Activated CD8-positive, alpha-beta memory T cell treated with anti-CD3 and anti-CD28 coated beads, Interleukin-2, amount 50 U/mL, for 24 hours (primary cell): Measurements from ENCODE around the gene GZMM.
"Not testable (repeated sequence)": the region's sequence is repeated elsewhere in the genome, so short reads cannot be mapped to it uniquely, and the experiment has no call there.

ENCODE experiments used
- DNase-seq: peaks from one replicate; pipeline ENCODE4 v3.0.0-alpha.2; 2020; ENCODE audit errors: extremely low read depth

GZMM gene

DNA sequence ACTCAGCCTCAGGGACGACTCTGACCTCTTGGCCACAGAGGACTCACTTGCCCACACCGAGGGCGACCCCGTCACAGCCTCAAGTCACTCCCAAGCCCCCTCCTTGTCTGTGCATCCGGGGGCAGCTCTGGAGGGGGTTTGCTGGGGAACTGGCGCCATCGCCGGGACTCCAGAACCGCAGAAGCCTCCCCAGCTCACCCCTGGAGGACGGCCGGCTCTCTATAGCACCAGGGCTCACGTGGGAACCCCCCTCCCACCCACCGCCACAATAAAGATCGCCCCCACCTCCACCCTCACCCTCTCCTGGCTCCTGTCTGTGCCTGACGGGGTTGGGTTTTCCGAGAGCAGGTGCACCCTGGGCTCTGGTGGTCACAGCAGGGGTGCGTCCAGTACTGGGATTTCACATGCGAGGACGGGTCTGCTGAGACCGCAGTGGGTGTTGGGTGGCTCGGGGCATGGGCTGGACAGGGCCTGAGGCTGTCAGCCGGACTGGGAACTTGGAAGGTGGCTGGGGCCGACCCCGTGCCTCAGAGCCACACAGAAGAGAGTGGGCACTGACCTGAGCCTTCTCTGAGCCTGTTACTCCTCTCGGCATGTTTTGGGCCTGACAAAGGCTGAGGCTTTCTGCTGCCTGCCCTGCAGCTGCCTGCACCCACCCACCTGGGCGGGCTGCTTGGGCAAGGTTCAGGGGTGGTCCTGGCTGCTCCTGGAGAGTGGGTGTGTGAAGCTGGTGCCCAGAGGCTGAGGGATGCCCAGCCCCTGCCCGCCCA, 39.5 kb downstream of the GZMM start:
- no peak for DNase-seq

DNA sequence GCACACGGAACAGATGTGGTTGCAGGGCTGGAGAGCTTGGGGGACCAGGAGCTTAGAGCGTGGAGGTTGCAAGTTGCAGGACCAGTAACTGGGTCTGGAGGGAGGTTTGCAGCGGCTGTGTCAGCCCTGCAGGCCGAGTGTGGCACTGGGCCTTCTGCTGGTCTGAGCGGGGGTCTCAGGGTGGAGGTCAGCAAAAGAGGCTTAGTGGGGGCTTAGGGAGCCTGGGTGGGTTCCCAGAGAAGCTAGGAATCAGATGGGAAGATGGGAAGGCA, 40.1 kb downstream of the GZMM start:
- DNase-seq: no peak

DNA sequence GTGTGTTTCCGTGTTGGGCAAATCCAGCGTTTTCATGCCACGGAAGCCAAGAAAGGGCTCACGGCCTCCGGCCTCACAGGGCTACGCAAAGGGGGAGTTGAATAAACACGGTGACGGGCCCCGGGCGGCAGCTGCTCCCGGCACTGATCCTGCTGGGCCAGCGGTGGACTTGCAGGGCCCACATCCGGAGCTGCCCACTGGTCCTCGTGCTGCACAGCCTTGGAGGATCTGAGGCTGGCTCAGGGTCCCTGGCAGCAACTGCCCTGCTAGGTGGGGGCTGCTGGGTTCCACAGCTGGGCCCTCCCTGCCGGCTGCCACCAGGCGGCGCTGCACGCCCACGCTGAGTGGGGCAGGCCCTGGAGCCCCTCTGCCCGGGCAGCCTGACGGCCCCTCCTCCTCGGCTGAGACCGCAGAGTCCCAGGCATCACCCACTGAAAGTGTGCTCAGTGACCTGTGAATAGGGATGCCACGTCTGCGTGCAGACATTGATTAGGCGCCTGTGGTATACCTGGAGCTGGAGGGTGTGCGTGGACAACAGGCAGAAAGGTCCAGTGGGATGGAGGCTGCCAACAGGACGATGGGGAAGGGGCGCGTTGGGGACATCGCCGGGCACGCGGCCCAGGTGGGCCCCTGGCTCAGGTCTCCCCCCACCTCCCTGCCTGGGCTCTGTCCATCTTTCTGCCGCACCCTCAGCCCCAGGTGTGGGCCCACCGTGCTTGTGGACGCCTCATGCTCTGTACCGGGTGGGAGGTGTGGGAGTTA, 40.6 kb downstream of the GZMM start:
- DNase-seq: no peak

DNA sequence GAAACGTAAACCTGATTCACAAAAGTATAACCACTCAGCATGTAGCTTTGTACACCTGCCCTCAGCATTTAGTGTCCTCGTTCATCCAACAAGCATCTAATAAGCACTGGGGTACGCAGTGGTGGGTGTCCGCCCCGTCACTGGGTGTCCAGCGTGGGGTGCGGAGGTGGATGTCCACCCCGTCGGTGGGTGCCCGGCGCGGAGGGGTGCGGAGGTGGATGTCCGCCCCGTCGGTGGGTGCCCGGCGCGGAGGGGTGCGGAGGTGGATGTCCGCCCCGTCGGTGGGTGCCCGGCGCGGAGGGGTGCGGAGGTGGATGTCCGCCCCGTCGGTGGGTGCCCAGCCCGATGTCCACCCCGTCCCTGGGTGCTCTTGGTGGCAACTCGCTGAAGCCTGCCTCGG, 41.3 kb downstream of the GZMM start:
- DNase-seq: not testable (repeated sequence)

DNA sequence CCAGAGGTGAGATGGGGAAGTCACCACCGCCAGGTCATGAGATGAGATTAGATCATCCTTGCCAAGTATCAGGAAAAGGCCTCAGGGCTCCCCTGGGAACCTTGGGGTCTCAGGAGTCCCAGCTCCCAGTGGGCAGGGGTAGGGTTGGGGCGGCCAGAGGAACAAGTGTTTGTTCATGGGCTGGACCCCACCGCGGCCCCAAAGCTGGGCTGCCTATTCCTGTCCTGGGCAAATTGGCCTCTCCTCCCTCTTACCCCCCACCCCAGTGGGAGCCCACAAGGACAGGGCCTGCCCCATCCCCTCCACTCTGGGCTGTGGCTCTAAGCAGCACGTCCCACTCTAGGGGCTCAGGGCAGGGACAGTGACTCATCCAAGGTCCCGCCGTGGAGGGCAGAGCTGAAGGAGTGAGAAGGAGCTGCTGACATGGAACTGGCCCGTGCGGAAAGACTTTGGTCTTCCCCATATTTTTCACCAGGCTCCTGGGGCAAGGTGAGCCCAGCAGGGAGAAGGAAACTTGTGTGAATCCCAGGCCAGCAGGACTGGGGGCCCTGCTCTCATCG, 41.8 kb downstream of the GZMM start:
- no peak for DNase-seq

DNA sequence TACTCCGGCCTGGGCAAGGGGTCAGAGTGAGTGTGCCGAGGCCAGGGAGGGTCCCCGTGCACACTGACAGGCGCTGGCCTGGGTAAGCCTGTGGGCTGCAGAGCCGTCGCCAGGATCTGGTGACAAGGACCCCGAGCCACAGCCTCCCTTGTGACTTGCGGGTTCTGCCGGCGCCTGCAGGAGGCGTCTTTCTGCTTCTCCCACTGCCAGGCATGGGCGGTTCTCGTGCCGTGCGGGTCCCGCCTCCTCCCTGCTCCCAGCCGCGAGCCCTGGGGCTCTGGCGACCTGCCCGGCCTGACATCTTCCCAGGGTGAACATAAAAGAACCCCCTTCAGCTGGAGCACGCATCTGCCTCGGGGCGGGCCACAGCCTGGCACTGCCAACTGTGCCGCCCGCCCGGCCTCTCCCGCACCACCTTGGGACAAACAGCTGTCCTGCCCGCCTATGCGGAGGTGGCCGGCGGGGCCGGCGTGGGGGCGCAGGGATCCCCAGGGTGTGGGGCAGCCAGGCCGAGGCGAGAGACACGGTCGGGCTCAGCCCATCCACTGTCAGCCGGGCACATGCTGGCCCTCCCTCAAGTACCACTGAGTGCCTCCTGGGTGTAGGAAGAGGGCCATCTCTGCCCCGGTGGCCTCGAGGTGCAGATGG, 44.4 kb downstream of the GZMM start:
- DNase-seq: no peak

DNA sequence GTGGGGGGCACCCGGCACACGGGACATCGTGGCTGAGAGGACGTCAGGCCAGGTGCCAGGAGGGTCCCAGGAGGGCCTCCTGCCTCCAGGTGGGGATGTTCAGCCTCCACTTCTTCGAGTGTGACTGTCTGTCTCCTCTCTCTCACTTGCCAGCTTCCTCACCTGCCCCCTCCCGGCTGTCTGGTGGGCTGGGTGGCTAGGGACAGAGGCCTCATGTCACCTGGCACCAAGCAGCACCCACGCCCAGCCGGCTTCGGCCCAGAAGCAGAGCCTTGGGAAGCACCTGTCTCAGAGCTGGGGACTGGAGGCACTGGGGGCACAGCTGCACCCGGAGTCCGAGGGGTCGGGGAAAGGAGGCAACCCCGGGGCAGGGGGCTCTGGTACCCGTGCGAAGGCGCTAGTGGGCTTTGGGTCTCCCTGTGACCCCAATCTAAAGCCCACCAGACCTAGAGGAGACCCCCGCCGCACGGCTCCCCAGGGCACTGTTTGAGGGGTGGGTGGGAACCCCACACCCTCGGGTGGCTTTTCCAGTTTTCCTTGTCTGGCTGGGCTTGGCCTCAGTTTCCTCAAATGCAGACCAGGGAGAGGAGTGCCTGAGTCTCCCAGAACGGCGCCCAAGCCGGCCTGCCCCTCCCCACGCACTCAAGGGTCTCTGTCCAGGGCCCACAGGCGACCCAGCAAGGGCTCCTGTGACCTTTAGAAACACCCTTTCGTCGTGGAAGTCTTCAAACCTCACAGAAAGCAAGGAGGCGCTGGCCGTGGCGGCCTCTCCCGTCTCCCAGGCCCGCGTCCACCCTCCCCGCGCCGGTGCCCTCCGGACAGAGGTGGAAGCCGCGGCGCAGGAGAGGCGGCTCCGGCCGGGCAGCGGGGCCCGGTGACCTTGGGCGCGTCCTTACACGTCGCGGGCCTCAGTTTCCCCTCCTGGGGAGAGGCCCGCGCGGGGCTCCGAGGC, 45.2 kb downstream of the GZMM start:
- DNase-seq: no peak

DNA sequence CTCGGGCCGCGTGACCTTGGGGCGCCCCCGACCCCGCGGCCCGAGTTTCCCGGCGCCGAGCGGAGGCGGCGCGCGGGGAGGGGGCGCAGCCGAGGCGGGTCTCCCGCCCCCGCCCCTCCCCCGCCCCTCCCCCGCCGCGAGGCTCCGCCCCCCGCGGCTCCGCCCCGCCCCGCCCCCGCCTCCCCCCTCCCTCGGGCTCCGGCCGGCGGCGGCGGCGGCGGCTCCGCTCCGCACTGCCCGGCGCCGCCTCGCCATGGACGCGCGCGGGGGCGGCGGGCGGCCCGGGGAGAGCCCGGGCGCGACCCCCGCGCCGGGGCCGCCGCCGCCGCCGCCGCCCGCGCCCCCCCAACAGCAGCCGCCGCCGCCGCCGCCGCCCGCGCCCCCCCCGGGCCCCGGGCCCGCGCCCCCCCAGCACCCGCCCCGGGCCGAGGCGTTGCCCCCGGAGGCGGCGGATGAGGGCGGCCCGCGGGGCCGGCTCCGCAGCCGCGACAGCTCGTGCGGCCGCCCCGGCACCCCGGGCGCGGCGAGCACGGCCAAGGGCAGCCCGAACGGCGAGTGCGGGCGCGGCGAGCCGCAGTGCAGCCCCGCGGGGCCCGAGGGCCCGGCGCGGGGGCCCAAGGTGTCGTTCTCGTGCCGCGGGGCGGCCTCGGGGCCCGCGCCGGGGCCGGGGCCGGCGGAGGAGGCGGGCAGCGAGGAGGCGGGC, 46.0 kb downstream of the GZMM start, which contains the start of gene HCN2:
Gene HCN2, plus strand, starts transcription at position 189 of the 703 bp plus-strand sequence. Its CDS starts 65 bp downstream, at position 254.
- no peak for DNase-seq

DNA sequence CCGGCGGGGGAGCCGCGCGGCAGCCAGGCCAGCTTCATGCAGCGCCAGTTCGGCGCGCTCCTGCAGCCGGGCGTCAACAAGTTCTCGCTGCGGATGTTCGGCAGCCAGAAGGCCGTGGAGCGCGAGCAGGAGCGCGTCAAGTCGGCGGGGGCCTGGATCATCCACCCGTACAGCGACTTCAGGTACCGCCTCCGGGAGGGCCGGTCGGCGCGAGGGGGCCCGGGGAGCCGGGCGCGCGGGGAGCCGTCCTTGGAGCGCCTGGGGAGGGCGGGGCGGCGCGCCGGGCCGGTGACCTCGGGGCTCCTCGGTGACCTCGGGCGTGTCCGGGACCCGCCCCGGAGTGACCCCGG, 46.5 kb downstream of the GZMM start:
- DNase-seq: no peak

DNA sequence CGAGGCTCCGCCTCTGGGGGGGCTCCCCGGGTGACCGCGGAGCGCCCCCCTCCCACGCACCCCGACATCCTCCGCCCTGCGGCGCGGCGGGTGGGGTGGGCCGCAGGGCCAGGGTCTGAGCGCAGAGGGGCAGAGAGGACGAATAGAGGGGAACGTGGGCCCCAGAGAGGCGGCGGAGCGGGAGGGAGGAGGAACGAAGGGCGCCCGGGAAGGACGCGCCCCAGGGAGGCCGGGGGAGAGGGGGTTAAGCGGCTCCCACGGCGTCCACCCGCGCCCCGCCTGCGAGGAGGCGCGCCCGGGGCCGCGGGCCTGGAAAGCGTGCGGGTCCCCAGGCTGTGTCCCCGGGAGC, 46.9 kb downstream of the GZMM start:
- DNase-seq: no peak

DNA sequence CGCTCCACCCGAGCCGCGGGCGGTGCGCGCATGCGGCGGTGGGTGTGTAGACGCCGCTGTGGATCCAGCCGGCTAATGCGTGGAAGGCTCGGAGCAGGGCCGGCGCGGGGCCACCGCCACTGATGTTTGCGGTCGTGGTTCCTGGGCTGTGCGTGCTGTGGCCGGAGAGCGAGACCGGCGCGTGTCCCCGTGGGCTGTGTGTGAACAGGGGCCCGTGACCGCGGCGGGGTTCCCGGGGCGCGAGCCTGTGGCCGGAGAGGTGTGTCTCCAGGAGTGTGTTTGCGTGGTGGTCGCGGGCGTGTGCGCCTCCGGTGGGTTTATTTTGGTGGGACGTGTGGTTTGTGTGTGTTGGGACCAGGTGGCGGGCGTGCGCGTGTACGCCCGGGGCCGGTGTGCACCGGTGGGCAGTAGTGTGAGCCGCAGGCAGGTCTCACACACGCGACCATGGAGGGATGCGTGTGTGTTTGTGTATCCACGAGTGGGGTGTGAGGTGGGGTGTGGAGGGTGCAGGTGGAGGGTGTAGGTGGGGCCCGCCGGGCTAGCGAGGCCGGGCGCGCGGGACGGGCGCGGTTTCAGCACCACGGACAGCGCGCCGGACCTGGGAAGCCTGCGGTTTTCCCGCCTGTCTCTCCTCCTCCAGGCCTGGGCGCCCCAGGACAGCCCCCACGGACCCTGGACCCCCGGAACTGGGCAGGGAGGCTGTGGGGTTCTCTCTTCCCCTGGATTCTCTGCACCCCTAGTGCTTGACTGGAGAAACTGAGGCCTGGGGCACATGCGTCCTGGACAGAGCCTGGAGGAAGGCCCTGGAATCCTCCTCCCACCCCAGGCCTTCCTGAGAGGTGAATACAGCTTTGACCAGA, 47.5 kb downstream of the GZMM start:
- no peak for DNase-seq

DNA sequence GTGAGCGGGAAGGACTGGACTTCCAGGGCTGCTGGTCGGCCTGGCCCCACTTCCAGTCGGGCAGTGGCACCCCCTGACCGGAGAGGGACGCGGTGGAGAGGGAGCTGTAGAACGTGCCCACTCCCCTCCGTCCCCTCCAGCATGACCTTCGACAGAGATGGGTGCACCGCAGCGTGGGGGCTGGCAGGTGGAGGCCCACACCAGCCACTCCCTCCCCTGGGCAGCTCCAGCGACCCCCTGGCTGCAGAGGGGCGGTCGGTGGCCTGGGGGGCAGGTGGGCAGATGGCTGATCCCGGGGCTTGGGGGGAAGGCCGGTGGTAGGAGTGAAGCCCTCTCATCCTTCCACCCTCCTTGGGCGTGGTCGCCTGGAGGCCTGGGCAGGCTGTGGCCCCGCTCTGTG, 48.2 kb downstream of the GZMM start:
- no peak for DNase-seq

DNA sequence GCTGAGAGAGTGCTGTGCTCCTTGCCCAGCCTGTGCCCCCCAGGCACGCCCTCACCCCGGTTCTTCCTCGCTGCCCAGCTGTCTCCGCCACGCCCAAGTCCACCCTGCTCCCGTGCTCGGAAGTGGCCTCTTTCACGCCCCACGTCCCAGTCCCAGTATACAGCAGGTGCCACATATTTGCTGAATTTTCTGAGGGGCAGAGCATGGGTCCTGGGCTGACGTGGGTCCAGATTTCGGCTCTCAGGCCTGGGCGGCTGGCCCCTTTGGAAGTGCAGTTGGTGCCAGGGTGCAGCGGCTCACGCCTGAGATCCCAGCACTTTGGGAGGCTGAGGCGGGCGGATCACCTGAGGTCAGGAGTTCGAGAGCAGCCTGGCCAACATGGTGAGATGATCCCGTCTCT, 49.2 kb downstream of the GZMM start:
- no peak for DNase-seq

DNA sequence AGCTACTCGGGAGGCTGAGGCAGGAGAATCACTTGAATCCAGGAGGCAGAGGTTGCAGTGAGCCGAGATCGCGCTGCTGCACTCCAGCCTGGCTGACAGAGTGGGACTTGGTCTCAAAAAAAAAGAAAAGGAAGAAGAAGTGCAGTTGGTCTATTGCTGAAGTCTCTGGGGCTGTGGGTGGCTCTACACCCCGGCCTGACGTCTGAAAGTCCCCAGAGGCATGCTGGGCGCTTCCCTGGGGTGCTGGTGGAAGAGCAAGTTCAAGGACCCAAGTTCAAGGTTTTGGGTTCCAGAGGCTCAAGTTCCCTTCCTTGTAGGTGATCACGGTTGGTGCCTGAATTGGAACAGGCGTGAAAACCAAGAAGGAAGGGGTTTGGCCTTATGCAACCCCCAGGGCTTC, 49.7 kb downstream of the GZMM start:
- no peak for DNase-seq

DNA sequence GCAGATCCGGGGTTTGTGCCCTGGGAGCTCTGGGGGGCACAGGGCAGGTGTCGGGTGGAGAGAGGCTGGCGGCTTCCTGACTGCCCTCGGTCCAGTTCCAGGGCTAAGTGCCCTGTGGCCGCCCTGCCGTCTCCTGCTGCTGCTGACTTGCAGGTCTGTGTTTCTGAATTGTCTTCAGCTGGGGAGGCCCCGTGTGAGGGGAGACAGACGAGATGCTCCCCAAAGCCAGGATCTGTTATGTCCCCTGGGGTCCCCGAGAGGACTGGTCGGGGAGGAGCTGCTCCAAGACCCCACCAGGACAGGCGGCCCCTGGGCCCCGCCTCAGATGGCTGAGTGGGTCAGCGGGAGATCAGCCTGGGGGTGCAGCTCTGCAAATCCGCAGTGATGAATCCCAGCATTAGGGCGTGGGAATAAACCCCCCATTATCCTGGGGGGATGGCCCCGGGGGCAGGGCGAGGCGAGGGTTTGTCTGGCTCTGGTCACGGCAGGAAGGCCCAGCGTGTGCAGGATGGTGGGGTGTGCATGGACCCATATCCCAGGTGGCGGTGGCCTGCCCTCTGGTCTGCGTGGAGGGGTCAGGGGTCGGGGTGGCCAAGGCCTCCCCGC, 50.5 kb downstream of the GZMM start:
- no peak for DNase-seq

DNA sequence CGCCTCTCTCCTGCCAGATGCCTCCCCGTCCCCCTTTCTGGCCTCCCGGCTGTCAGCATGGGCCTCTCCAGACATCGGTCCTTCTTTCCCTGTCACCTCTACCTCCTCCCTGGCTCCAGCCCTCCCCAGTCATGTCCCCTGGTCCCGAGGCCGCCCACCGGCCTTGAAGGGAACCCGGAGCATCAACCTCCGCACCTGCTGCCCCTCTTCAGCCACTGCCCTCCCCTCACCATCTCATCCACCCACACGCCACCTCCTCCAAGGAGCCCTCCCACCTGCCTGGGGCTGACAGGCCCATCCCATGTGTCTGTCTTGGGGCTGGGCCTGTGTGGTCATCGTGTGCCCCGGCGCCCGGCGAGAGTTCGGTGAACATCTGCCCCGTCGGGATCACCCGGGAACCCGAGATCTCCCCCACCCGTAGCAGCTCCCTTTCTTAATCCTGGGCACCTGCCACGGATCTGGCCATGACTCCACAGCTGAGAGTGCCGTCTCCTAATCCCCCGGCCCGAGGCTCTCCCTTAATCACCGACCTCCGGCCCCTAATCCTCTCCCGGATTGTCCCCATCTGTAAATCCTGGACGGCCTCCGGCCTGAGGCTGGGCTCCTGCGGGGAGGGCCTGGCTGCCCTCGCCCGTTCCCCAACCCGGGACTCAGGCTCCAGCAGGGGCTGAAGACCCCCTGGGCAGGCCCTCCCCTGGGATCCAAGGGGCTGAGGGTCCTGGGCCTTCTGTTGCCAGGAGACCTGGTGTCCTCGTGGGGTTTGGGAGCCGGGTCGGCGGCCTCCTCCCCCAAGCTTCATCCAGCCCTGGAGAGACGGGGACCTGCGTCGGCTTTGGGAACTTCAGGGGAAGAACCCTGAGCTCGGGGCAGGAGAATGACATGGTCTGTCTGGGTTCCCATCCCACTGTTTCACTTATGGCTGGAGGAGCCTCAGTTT, 51.7 kb downstream of the GZMM start:
- DNase-seq: no peak

DNA sequence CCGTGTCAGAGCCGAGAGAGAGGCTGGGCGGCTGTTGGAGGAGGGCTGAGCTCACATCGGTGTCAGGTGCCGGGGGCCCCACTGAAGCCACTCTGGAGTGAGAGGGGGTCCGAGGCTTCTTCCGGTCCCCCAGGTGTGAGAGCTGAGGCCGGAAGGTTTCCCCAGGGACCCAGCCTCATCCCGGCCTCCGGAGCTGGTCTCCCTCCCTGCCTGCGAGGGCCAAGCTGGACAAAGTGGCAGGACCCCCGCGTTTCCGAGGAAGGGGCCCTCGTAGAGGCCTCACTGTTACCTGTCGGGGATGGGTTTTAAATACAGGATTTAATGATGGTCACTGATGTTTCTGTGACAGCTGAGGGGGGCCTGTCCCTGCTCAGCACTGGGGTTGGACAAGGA, 52.4 kb downstream of the GZMM start:
- no peak for DNase-seq

DNA sequence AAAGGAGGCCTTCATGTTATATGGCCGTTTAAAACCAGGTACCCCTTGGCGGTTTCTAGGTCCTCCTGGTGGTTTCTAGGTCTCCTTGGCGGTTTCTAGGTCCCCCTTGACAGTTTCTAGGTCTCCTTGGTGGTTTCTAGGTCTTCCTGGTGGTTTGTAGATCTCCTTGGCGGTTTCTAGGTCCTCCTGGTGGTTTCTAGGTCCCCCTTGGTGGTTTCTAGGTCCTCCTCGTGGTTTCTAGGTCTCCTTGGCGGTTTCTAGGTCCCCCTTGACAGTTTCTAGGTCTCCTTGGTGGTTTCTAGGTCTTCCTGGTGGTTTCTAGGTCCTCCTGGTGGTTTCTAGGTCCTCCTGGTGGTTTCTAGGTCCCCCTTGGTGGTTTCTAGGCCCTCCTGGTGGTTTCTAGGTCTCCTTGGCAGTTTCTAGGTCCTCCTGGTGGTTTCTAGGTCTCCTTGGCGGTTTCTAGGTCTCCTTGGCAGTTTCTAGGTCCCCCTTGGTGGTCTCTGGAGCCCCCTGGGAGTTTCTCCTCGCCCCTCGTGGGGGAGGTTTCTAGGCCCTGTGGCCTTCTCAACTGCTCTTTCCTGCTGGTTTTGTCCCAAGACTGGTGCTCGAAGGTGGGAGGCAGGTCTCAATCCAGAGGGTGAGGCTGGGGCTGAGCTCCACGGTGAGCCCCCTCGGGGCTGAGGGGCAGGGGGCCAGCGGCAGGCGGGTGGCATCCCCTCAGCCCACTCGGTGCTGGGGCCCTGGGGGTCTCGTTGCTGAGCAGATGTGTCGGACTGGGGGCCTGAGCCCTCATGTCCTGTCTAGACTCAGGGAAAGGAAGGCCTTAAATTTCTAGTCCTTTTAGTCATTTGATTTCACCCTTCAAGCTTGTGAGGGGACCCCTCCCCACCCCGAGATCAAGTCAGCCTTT, 53.8 kb downstream of the GZMM start:
- DNase-seq: no peak
